HepG2 (cell line): ENCODE results near the gene URM1. TPM values are rescaled to one million over a fixed set of nuclear protein-coding genes. Genes with fewer than 3 reads are reported as not detected.
A peak's percentile ranks its signal among the peaks of the same experiment; 100 is the strongest.

Experiments used
- ATAC-seq: fragments of 200-7000 bp; cut with Tn5 transposase; 3 replicates; pipeline ENCODE4 v1.9.1; 2020; ENCODE audit warnings: mild to moderate bottlenecking, moderate library complexity
- BruUV-seq: library from RNA; stranded (reverse); fragments of 400-500 nt; replicated peaks from 2 replicates; lab custom pipeline; 2021; lab: Mats Ljungman, UMichigan
- CTCF ChIA-PET: fragments of 300-600 bp; formaldehyde crosslinking; extraction: SDS; loops from one replicate; lab custom pipeline; 2021; ENCODE audit warnings: low total read pairs, inconsistent platforms, low intra/inter-chr PET ratio; lab: Yijun Ruan, JAX
- POLR2A ChIA-PET: fragments of 350-600 bp; sonication (Branson Sonifier 250); formaldehyde crosslinking; loops from one replicate; lab custom pipeline; 2020; ENCODE audit warnings: antibody characterized with exemption, inconsistent platforms; lab: Yijun Ruan, JAX
- DNase-seq: peaks from one replicate; pipeline ENCODE4 v3.0.0-alpha.2; 2015; ENCODE audit warnings: low spot score
- FAIRE-seq: peaks from 3 replicates; lab custom pipeline; 2011; peaks lifted over from hg19 to GRCh38; lab: Jason Lieb, UNC
- H2AFZ ChIP-seq: one replicate; pipeline ENCODE4 v1.6.1; 2011; ENCODE audit warnings: low read length, inconsistent platforms
- H3K27ac ChIP-seq: fragments of 300-600 bp; 3 replicates; pipeline ENCODE4 v1.8.0; 2011; ENCODE audit warnings: mixed run types, mild to moderate bottlenecking, mixed read lengths, low read length, inconsistent platforms; ENCODE audit not compliant: insufficient read depth; ENCODE audit errors: extremely low read length
- H3K27me3 ChIP-seq, 2 experiments: fragments of 200-600 bp in 1 of 2; 2 replicates in 1 of 2; 3 replicates in 1 of 2; pipeline versions ENCODE4 v1.6.0 to v1.8.0; 2011; ENCODE audit warnings: low read length in 2 of 2, mild to moderate bottlenecking in 2 of 2, moderate library complexity in 2 of 2, inconsistent platforms in 1 of 2; ENCODE audit not compliant: insufficient read depth in 2 of 2, control insufficient read depth in 1 of 2
- H3K36me3 ChIP-seq, 2 experiments: fragments of 200-600 bp in 1 of 2; replicated peaks in 1 of 2; 2 replicates in 1 of 2; 3 replicates in 1 of 2; pipeline versions ENCODE4 v1.5.1 to v1.8.0; 2011; ENCODE audit warnings: low read length in 2 of 2, inconsistent platforms in 1 of 2; ENCODE audit not compliant: insufficient read depth in 2 of 2, control insufficient read depth in 1 of 2
- H3K4me1 ChIP-seq: 2 replicates; pipeline ENCODE4 v1.5.1; 2012; ENCODE audit warnings: low read length, inconsistent platforms; ENCODE audit not compliant: insufficient read depth
- H3K4me2 ChIP-seq: 2 replicates; pipeline ENCODE4 v1.6.0; 2011; ENCODE audit warnings: low read depth, low read length, inconsistent platforms
- H3K4me3 ChIP-seq, 3 experiments: fragments of 200-600 bp in 1 of 3; sonication (generic), shearing (Covaris generic) in 1 of 3; replicated peaks in 1 of 3; 2 replicates each; pipeline ENCODE4 v1.5.1; 2011 to 2016; ENCODE audit warnings: low read length in 3 of 3, inconsistent platforms in 2 of 3, low read depth in 2 of 3, mild to moderate bottlenecking in 2 of 3, control low read depth in 1 of 3, mixed read lengths in 1 of 3; ENCODE audit not compliant: insufficient read depth in 1 of 3
- H3K79me2 ChIP-seq: one replicate; pipeline ENCODE4 v1.6.1; 2011; ENCODE audit warnings: low read length, inconsistent platforms; ENCODE audit not compliant: insufficient read depth
- H3K9ac ChIP-seq: 2 replicates; pipeline ENCODE4 v1.6.0; 2011; ENCODE audit warnings: mild to moderate bottlenecking, low read depth, low read length, inconsistent platforms; ENCODE audit not compliant: insufficient read depth
- H3K9me3 ChIP-seq: 2 replicates; pipeline ENCODE4 v1.5.1; 2012; ENCODE audit warnings: mild to moderate bottlenecking, low read length
- H4K20me1 ChIP-seq: 2 replicates; pipeline ENCODE4 v1.6.0; 2011; ENCODE audit warnings: inconsistent platforms, mild to moderate bottlenecking, low read length, moderate library complexity; ENCODE audit not compliant: insufficient read depth
- MAFF ChIP-seq: IDR thresholded peaks from 2 replicates; pipeline ENCODE4 v1.6.1; 2011; ENCODE audit warnings: low read depth, low read length, improper control_type of control experiment
- MAFK ChIP-seq, 2 experiments: IDR thresholded peaks in 1 of 2; conservative IDR thresholded peaks in 1 of 2; 2 replicates each; pipeline ENCODE4 v1.6.1; 2011; ENCODE audit warnings: improper control_type of control experiment in 2 of 2, low read length in 2 of 2
- ZNF234 ChIP-seq: sonication (generic); formaldehyde crosslinking; conservative IDR thresholded peaks from 2 replicates; pipeline ENCODE4 v1.5.1; 2020; ENCODE audit warnings: mild to moderate bottlenecking, missing genetic modification reagents
- ZNF607 ChIP-seq: sonication (generic); formaldehyde crosslinking; IDR thresholded peaks from 2 replicates; pipeline ENCODE4 v1.5.1; 2020; ENCODE audit warnings: missing genetic modification reagents, mild to moderate bottlenecking, borderline replicate concordance
- WGBS: methylation state at CpG from one replicate; pipeline ENCODE4 v1.1.6; 2017; ENCODE audit warnings: low lambda C conversion rate; 5-methylcytosine and 5-hydroxymethylcytosine counted together
- in situ Hi-C: cut with HindIII; loops from 2 replicates; pipeline ENCODE4 v1.10.0; 2017; ENCODE audit warnings: low pct_unique_long_range_greater_than_20kb; ENCODE audit not compliant: extremely low pct_ligation_motif_present
- intact Hi-C: fragments of 100-400 bp; cut with micrococcal nuclease; formaldehyde crosslinking; loops from one replicate; pipeline ENCODE4 v1.10.0; 2022; ENCODE audit not compliant: unreplicated experiment
- polyA plus RNA-seq, 8 experiments: library from polyadenylated mRNA; depleted of rRNA in 3 of 8; stranded (reverse) in 7 of 8; unstranded in 1 of 8; fragments of >200 nt; fragmentation: Illumina TruSeq in 4 of 8; extraction: Trizol in 4 of 8; gene quantifications; 2 replicates each; pipeline versions ENCODE4 v1.2.1 to v1.2.3, GENCODE V29; 2011 to 2016; ENCODE audit warnings: low read depth in 4 of 8, missing spikeins in 1 of 8, mixed read lengths in 1 of 8; ENCODE audit not compliant: insufficient read depth in 1 of 8
- total RNA-seq, 5 experiments: library from RNA; depleted of rRNA; stranded (reverse); fragments of >200 nt; fragmentation: Illumina TruSeq; extraction: Trizol; gene quantifications; 2 replicates each; pipeline ENCODE4 v1.2.3, GENCODE V29; 2016; ENCODE audit warnings: low read depth in 1 of 5
- TF ChIP-seq, protein P1 (sequence below): sonication (generic); formaldehyde crosslinking; IDR thresholded peaks from 2 replicates; pipeline ENCODE4 v1.5.0; 2020; ENCODE audit warnings: mild to moderate bottlenecking, missing genetic modification reagents, borderline replicate concordance

Gene URM1
- total and polyA plus RNA-seq, 2 of the 13 experiments (the other 11 are each of a cell fraction or from before 2014, with no cell fraction given): 37.1 to 41.3 TPM

DNA sequence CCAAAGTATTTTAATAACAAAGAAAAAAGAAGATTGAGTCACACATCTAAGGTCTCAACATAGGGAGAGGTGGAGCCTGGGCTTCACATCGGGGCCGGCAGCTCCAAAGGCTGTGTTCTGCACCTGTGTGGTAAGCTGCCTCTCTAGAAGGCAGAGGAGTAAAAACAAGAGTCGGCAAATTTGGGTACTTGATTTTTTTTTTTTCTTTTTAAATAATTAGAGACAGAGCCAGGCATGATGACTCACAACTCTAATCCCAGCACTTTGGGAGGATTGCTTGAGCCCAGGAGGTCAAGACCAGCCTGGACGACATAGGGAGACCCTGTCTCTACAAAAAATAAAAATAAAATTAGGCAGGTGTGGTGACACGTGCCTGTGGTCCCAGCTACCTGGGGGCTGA is 4.7 kb downstream of the URM1 start:
- Histone ChIP-seq H4K20me1 (no peaks in the 10 kb centered on the region), H3K79me2 (peaks cover 41% of the 10 kb centered on the region), H3K27me3 (peaks cover 0 to 3% of the 10 kb centered on the region in 2 experiments; a peak in 1 of 5 replicates), H2AFZ (no peak overlapping the region), H3K4me1 (peaks cover 15% of the 10 kb centered on the region), H3K4me2 (no peak overlapping the region), H3K4me3 (no peak overlapping the region), H3K9me3 (no peaks in the 10 kb centered on the region), H3K9ac (no peak overlapping the region), H3K36me3 (peaks cover 8 to 32% of the 10 kb centered on the region in 2 experiments; a peak in 4 of 5 replicates)
- POLR2A ChIA-PET: no interaction called here
- 93% methylated on average over 5 of the region's 5 CpGs for WGBS
- FAIRE-seq: no peak
- no TSS peak for BruUV-seq
- no peak for TF ChIP-seq ZNF234 (CRISPR knock-in tag)
- TF ChIP-seq, protein P1, sequence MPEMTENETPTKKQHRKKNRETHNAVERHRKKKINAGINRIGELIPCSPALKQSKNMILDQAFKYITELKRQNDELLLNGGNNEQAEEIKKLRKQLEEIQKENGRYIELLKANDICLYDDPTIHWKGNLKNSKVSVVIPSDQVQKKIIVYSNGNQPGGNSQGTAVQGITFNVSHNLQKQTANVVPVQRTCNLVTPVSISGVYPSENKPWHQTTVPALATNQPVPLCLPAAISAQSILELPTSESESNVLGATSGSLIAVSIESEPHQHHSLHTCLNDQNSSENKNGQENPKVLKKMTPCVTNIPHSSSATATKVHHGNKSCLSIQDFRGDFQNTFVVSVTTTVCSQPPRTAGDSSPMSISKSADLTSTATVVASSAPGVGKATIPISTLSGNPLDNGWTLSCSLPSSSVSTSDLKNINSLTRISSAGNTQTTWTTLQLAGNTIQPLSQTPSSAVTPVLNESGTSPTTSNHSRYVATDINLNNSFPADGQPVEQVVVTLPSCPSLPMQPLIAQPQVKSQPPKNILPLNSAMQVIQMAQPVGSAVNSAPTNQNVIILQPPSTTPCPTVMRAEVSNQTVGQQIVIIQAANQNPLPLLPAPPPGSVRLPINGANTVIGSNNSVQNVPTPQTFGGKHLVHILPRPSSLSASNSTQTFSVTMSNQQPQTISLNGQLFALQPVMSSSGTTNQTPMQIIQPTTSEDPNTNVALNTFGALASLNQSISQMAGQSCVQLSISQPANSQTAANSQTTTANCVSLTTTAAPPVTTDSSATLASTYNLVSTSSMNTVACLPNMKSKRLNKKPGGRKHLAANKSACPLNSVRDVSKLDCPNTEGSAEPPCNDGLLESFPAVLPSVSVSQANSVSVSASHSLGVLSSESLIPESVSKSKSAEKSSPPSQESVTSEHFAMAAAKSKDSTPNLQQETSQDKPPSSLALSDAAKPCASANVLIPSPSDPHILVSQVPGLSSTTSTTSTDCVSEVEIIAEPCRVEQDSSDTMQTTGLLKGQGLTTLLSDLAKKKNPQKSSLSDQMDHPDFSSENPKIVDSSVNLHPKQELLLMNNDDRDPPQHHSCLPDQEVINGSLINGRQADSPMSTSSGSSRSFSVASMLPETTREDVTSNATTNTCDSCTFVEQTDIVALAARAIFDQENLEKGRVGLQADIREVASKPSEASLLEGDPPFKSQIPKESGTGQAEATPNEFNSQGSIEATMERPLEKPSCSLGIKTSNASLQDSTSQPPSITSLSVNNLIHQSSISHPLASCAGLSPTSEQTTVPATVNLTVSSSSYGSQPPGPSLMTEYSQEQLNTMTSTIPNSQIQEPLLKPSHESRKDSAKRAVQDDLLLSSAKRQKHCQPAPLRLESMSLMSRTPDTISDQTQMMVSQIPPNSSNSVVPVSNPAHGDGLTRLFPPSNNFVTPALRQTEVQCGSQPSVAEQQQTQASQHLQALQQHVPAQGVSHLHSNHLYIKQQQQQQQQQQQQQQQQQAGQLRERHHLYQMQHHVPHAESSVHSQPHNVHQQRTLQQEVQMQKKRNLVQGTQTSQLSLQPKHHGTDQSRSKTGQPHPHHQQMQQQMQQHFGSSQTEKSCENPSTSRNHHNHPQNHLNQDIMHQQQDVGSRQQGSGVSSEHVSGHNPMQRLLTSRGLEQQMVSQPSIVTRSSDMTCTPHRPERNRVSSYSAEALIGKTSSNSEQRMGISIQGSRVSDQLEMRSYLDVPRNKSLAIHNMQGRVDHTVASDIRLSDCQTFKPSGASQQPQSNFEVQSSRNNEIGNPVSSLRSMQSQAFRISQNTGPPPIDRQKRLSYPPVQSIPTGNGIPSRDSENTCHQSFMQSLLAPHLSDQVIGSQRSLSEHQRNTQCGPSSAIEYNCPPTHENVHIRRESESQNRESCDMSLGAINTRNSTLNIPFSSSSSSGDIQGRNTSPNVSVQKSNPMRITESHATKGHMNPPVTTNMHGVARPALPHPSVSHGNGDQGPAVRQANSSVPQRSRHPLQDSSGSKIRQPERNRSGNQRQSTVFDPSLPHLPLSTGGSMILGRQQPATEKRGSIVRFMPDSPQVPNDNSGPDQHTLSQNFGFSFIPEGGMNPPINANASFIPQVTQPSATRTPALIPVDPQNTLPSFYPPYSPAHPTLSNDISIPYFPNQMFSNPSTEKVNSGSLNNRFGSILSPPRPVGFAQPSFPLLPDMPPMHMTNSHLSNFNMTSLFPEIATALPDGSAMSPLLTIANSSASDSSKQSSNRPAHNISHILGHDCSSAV: no peak
- TF ChIP-seq MAFF: peak; percentile 50; the same call in 1 of the 2 replicates
- no peak for TF ChIP-seq ZNF607 (CRISPR knock-in tag)
- peak; percentile 55 to 74 for TF ChIP-seq MAFK (conservative IDR thresholded peaks at IDR 0.05 in 1 of 2, IDR thresholded peaks at IDR 0.05 in 1 of 2; ENCODE audit: low read length in 2 of 2)
- TF ChIP-seq, all 625 proteins: peak for 2
- intact Hi-C loops (no loop called here), in situ Hi-C loops (no loop called here)
- ATAC-seq (no peak), DNase-seq (no peak)
- CTCF ChIA-PET: no interaction called here
- H3K27ac ChIP-seq: no peak overlapping the region
